Esophagus muscularis mucosa (tissue), 4 donors: ENCODE results near the gene UBE2J1. TPM values are rescaled to one million over a fixed set of nuclear protein-coding genes. Genes with fewer than 3 reads are reported as not detected.
A peak's percentile ranks its signal among the peaks of the same experiment; 100 is the strongest.

Experiments
- DNase-seq: peaks from one replicate; pipeline ENCODE4 v3.0.0-alpha.2; 2017; ENCODE audit errors: extremely low spot score
- H3K27ac ChIP-seq, 4 donors: fragments of 200-600 bp; sonication (generic); replicated peaks in 1 of 4; 1 replicate in 3 of 4; 2 replicates in 1 of 4; pipeline ENCODE4 v1.5.1; 2016 to 2019; ENCODE audit warnings: mild to moderate bottlenecking in 1 of 4
- H3K27me3 ChIP-seq, 4 donors: fragments of 200-600 bp; sonication (generic); one replicate each; pipeline versions ENCODE4 v1.5.1 to v1.6.0; 2016 to 2019
- H3K36me3 ChIP-seq, 4 donors: fragments of 200-600 bp; sonication (generic); one replicate each; pipeline ENCODE4 v1.5.1; 2016 to 2019
- H3K4me1 ChIP-seq, 4 donors: fragments of 200-600 bp; sonication (generic); one replicate each; pipeline ENCODE4 v1.5.1; 2016 to 2019
- H3K4me3 ChIP-seq, 4 donors: fragments of 200-600 bp; sonication (generic); 1 replicate in 2 of 4; 2 replicates in 2 of 4; pipeline ENCODE4 v1.5.1; 2016 to 2019; ENCODE audit warnings: mild to moderate bottlenecking in 4 of 4, moderate library complexity in 1 of 4
- H3K9me3 ChIP-seq, 4 donors: fragments of 200-600 bp; sonication (generic); 1 replicate in 3 of 4; 2 replicates in 1 of 4; pipeline ENCODE4 v1.5.1; 2016 to 2019
- CTCF ChIP-seq, 3 experiments: fragments of 200-600 bp in 2 of 3; fragments of 450-650 bp in 1 of 3; sonication (generic) in 2 of 3; IDR thresholded peaks; one replicate each; pipeline ENCODE4 v1.5.1; 2017 to 2019; ENCODE audit warnings: antibody characterized with exemption in 3 of 3, mild to moderate bottlenecking in 2 of 3, moderate library complexity in 1 of 3
- EP300 ChIP-seq: sonication (generic); formaldehyde crosslinking; IDR thresholded peaks from one replicate; pipeline ENCODE4 v1.6.1; 2017; ENCODE audit warnings: antibody characterized with exemption
- POLR2A ChIP-seq: fragments of 450-650 bp; IDR thresholded peaks from one replicate; pipeline ENCODE4 v1.6.1; 2017; ENCODE audit warnings: antibody characterized with exemption, moderate library complexity, mild to moderate bottlenecking, low read depth
- POLR2AphosphoS5 ChIP-seq, 2 donors: sonication (generic); formaldehyde crosslinking; IDR thresholded peaks; one replicate each; pipeline ENCODE4 v1.6.1; 2017; ENCODE audit warnings: antibody characterized with exemption in 2 of 2
- WGBS: methylation state at CpG from one replicate; pipeline ENCODE4 v1.1.5; 2018; 5-methylcytosine and 5-hydroxymethylcytosine counted together
- intact Hi-C: fragments of 100-400 bp; cut with DNase I; formaldehyde crosslinking; loops from one replicate; pipeline ENCODE4 v1.15.1; 2023
- total RNA-seq, 4 donors: library from RNA; depleted of rRNA; stranded (reverse); fragments of >200 nt; gene quantifications; one replicate each; pipeline versions ENCODE4 v1.1.0 to v1.2.1, GENCODE V29; 2016

Gene UBE2J1
- total RNA-seq, 4 donors from 2014 or later: 31.0 to 36.6 (median 33.6) TPM

GRCh38 chr6:89328976-89329375 lies 23.5 kb downstream of the UBE2J1 start:
- H3K36me3 ChIP-seq: peaks cover 4 to 76% (median 56%) of the 10 kb centered on the region in 4 donors

GRCh38 chr6:89324304-89324703 lies 28.2 kb downstream of the UBE2J1 start:
- peak overlapping the region in 1 of 4 donors; percentile 5 for H3K27ac ChIP-seq
- no peaks in the 10 kb centered on the region for H3K27me3 ChIP-seq
- no peak for DNase-seq
- no peaks in the 10 kb centered on the region for H3K4me1 ChIP-seq
- WGBS: 98% methylated on average over 3 of the region's 3 CpGs
- TF ChIP-seq POLR2AphosphoS5 (IDR thresholded peaks at IDR 0.05) (no peak), POLR2A (no peak), CTCF (IDR thresholded peaks at IDR 0.05) (no peak), EP300 (no peak)
- H3K9me3 ChIP-seq: peaks cover 0 to 3% (median 0%) of the 10 kb centered on the region in 4 donors
- intact Hi-C loops: no loop called here
- H3K36me3 ChIP-seq: peaks cover 4 to 38% (median 25%) of the 10 kb centered on the region in 4 donors
- H3K4me3 ChIP-seq: no peak overlapping the region

More at GRCh38 chr6:89328976-89329375, 23.5 kb downstream of the UBE2J1 start:
- Histone ChIP-seq H3K4me1 (no peaks in the 10 kb centered on the region), H3K4me3 (no peak overlapping the region), H3K27ac (no peak overlapping the region), H3K27me3 (no peaks in the 10 kb centered on the region), H3K9me3 (no peaks in the 10 kb centered on the region)
- TF ChIP-seq EP300 (no peak), POLR2A (no peak), CTCF (IDR thresholded peaks at IDR 0.05) (no peak), POLR2AphosphoS5 (IDR thresholded peaks at IDR 0.05) (no peak)
- 95% methylated on average over 1 of the region's 1 CpG for WGBS
- DNase-seq: no peak
- intact Hi-C loops: no loop called here

- Histone ChIP-seq H3K9me3 (peaks cover 0 to 3% (median 0%) of the 10 kb centered on the region in 4 donors), H3K36me3 (peaks cover 4 to 30% (median 21%) of the 10 kb centered on the region in 4 donors), H3K4me3 (no peak overlapping the region), H3K27me3 (no peaks in the 10 kb centered on the region), H3K4me1 (no peaks in the 10 kb centered on the region), H3K27ac (peak overlapping the region in 1 of 4 donors; percentile 5)
- no peak for DNase-seq
- no peak for TF ChIP-seq EP300
- TF ChIP-seq CTCF (IDR thresholded peaks at IDR 0.05): no peak
- TF ChIP-seq POLR2AphosphoS5 (IDR thresholded peaks at IDR 0.05): no peak
- no peak for TF ChIP-seq POLR2A
- WGBS: 60% methylated on average over 3 of the region's 3 CpGs
- intact Hi-C loops: no loop called here
Measured at GRCh38 chr6:89323511-89323971, 29.0 kb downstream of the UBE2J1 start.

GRCh38 chr6:89321131-89321970 lies 31.2 kb downstream of the UBE2J1 start:
- H3K4me3 ChIP-seq: no peak overlapping the region
- TF ChIP-seq POLR2AphosphoS5 (IDR thresholded peaks at IDR 0.05) (no peak), EP300 (no peak), CTCF (IDR thresholded peaks at IDR 0.05) (no peak), POLR2A (no peak)
- no peaks in the 10 kb centered on the region for H3K27me3 ChIP-seq
- H3K36me3 ChIP-seq: peaks cover 0 to 10% (median 8%) of the 10 kb centered on the region in 4 donors
- peaks cover 0 to 3% (median 0%) of the 10 kb centered on the region in 4 donors for H3K9me3 ChIP-seq
- intact Hi-C loops: no loop called here
- 84% methylated on average over 9 of the region's 9 CpGs for WGBS
- H3K27ac ChIP-seq: no peak overlapping the region
- DNase-seq: no peak
- H3K4me1 ChIP-seq: no peaks in the 10 kb centered on the region
